Suprapubic skin (tissue), 4 donors: Measurements from ENCODE around the gene RAI2. TPM values are rescaled to one million over a fixed set of nuclear protein-coding genes. Genes with fewer than 3 reads are reported as not detected.

ENCODE experiments used
- DNase-seq, 2 donors: peaks; one replicate each; pipeline ENCODE4 v3.0.0-alpha.2; 2019; ENCODE audit warnings: low spot score in 2 of 2
- H3K27ac ChIP-seq: fragments of 200-600 bp; sonication (generic); one replicate; pipeline ENCODE4 v1.5.1; 2019
- H3K27me3 ChIP-seq: fragments of 200-600 bp; sonication (generic); one replicate; pipeline ENCODE4 v1.5.1; 2019
- H3K36me3 ChIP-seq: fragments of 200-600 bp; sonication (generic); one replicate; pipeline ENCODE4 v1.5.1; 2019
- H3K4me1 ChIP-seq: fragments of 200-600 bp; sonication (generic); one replicate; pipeline ENCODE4 v1.5.1; 2019
- H3K4me3 ChIP-seq: fragments of 200-600 bp; sonication (generic); one replicate; pipeline ENCODE4 v1.5.1; 2019; ENCODE audit warnings: mild to moderate bottlenecking
- H3K9me3 ChIP-seq: fragments of 200-600 bp; sonication (generic); one replicate; pipeline ENCODE4 v1.5.1; 2019
- EP300 ChIP-seq: sonication (generic); formaldehyde crosslinking; IDR thresholded peaks from one replicate; pipeline ENCODE4 v1.6.1; 2017; ENCODE audit warnings: antibody characterized with exemption
- POLR2A ChIP-seq, 2 donors: fragments of 450-650 bp; IDR thresholded peaks; one replicate each; pipeline ENCODE4 v1.6.1; 2017; ENCODE audit warnings: antibody characterized with exemption in 2 of 2, mild to moderate bottlenecking in 2 of 2, moderate library complexity in 2 of 2
- POLR2AphosphoS5 ChIP-seq, 3 donors: sonication (generic); formaldehyde crosslinking; IDR thresholded peaks; one replicate each; pipeline ENCODE4 v1.6.1; 2017; ENCODE audit warnings: antibody characterized with exemption in 3 of 3
- WGBS: methylation state at CpG from one replicate; pipeline ENCODE4 v1.1.5; 2018; 5-methylcytosine and 5-hydroxymethylcytosine counted together
- total RNA-seq, 4 donors: library from RNA; depleted of rRNA; stranded (reverse); fragments of >200 nt; gene quantifications; one replicate each; pipeline ENCODE4 v1.1.0, GENCODE V29; 2016
- TF ChIP-seq, protein P1 (sequence below), 2 donors: fragments of 200-600 bp in 1 of 2; fragments of 450-650 bp in 1 of 2; sonication (generic) in 1 of 2; IDR thresholded peaks; one replicate each; pipeline ENCODE4 v1.5.1; 2016 to 2019; ENCODE audit warnings: antibody characterized with exemption in 2 of 2, mild to moderate bottlenecking in 1 of 2, moderate library complexity in 1 of 2

Gene RAI2
- total RNA-seq, 4 donors from 2014 or later, result 4.4 to 11.2 (median 6.5) TPM

DNA sequence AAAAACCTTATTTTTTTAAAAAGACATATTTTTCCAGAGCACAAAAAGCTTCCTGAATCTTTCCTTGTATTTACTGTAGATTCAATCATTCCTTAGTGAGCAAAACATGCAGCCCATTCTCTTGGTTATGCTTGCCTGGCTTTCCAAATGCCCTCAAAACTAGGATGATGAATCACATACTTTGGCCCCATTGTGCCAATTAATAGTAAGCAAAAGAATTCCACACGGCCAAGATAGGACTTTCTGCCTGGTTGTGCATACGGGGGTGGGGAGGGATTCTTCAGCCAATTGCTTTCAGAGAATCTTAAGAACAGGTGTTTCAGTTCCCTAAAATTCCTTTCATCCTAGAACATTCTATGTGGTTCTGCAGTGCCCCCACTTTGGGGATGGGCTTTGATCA lies 7.0 kb downstream of the RAI2 start:
- Histone ChIP-seq H3K36me3 (no peaks in the 10 kb centered on the region), H3K9me3 (no peaks in the 10 kb centered on the region), H3K27me3 (peaks cover 3% of the 10 kb centered on the region), H3K4me3 (no peak overlapping the region), H3K27ac (no peak overlapping the region), H3K4me1 (peaks cover 5% of the 10 kb centered on the region)
- WGBS, result 41% methylated on average over 2 of the region's 2 CpGs
- DNase-seq, result no peak
- TF ChIP-seq POLR2A (IDR thresholded peaks at IDR 0.05), result no peak
- no peak for TF ChIP-seq EP300
- TF ChIP-seq, protein P1, sequence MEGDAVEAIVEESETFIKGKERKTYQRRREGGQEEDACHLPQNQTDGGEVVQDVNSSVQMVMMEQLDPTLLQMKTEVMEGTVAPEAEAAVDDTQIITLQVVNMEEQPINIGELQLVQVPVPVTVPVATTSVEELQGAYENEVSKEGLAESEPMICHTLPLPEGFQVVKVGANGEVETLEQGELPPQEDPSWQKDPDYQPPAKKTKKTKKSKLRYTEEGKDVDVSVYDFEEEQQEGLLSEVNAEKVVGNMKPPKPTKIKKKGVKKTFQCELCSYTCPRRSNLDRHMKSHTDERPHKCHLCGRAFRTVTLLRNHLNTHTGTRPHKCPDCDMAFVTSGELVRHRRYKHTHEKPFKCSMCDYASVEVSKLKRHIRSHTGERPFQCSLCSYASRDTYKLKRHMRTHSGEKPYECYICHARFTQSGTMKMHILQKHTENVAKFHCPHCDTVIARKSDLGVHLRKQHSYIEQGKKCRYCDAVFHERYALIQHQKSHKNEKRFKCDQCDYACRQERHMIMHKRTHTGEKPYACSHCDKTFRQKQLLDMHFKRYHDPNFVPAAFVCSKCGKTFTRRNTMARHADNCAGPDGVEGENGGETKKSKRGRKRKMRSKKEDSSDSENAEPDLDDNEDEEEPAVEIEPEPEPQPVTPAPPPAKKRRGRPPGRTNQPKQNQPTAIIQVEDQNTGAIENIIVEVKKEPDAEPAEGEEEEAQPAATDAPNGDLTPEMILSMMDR (IDR thresholded peaks at IDR 0.05), result no peak
- TF ChIP-seq POLR2AphosphoS5 (IDR thresholded peaks at IDR 0.05), result no peak

GRCh38 chrX:17851874-17852273 lies 9.2 kb downstream of the RAI2 start:
- no peak overlapping the region for H3K27ac ChIP-seq
- H3K9me3 ChIP-seq, result no peaks in the 10 kb centered on the region
- TF ChIP-seq POLR2AphosphoS5 (IDR thresholded peaks at IDR 0.05) (no peak), EP300 (no peak), POLR2A (IDR thresholded peaks at IDR 0.05) (no peak)
- TF ChIP-seq, protein P1 (IDR thresholded peaks at IDR 0.05), result no peak
- no peaks in the 10 kb centered on the region for H3K27me3 ChIP-seq
- H3K36me3 ChIP-seq, result no peaks in the 10 kb centered on the region
- H3K4me1 ChIP-seq, result peaks cover 5% of the 10 kb centered on the region
- H3K4me3 ChIP-seq, result no peak overlapping the region
- DNase-seq, result no peak
- 59% methylated on average over 7 of the region's 7 CpGs for WGBS

GRCh38 chrX:17848545-17849265 lies 12.4 kb downstream of the RAI2 start:
- H3K36me3 ChIP-seq, result no peaks in the 10 kb centered on the region
- 59% methylated on average over 7 of the region's 7 CpGs for WGBS
- no peaks in the 10 kb centered on the region for H3K27me3 ChIP-seq
- no peak for DNase-seq
- no peaks in the 10 kb centered on the region for H3K9me3 ChIP-seq
- TF ChIP-seq EP300 (no peak), POLR2A (IDR thresholded peaks at IDR 0.05) (no peak), POLR2AphosphoS5 (IDR thresholded peaks at IDR 0.05) (no peak)
- TF ChIP-seq, protein P1 (IDR thresholded peaks at IDR 0.05), result no peak
- H3K4me3 ChIP-seq, result no peak overlapping the region
- no peak overlapping the region for H3K27ac ChIP-seq
- peaks cover 5% of the 10 kb centered on the region for H3K4me1 ChIP-seq

DNA sequence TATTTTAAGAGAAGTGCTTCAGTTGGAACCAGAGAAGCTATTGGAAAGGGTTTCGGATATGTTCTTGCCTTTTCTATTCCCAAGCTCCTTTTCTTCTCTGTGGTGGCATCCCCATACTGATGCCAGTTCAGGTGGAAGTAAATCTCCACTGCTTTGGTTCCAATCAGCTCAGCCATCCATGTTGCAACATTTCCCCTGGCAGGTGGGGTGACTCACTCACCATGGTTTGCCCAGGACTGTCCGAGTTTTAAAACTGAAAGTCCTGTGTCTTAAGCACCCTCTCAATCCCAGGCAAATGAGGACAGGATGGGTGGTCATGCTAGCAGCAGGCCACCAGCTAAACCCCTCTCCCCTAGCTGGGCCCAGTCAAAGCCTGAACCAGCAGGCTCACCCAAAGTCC lies 15.1 kb downstream of the RAI2 start:
- H3K4me3 ChIP-seq, result no peak overlapping the region
- TF ChIP-seq EP300 (no peak), POLR2AphosphoS5 (IDR thresholded peaks at IDR 0.05) (no peak), POLR2A (IDR thresholded peaks at IDR 0.05) (no peak)
- TF ChIP-seq, protein P1 (IDR thresholded peaks at IDR 0.05), result no peak
- no peaks in the 10 kb centered on the region for H3K4me1 ChIP-seq
- H3K36me3 ChIP-seq, result no peaks in the 10 kb centered on the region
- H3K9me3 ChIP-seq, result no peaks in the 10 kb centered on the region
- no peak for DNase-seq
- no peaks in the 10 kb centered on the region for H3K27me3 ChIP-seq
- H3K27ac ChIP-seq, result no peak overlapping the region
- 52% methylated on average over 2 of the region's 2 CpGs for WGBS

DNA sequence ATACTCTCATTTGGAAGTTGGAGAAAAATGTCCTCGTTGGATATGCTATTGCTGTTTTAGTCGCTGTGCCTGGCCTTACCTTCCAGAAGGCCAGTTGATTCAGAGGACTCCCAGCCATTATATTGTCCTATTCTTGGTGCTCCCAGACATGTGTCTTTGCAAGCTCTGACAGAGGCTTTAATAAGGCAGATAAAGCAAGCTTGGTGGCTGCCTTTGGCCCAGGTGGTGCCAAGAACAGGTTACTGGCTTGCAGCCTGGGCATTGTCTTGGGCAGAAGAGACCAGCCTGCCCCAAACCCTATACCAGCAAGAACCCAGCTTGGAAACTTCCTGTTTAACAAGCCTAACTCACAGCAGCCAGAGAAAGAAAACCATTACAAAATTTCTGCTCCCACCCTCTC lies 16.9 kb downstream of the RAI2 start:
- H3K27ac ChIP-seq, result no peak overlapping the region
- TF ChIP-seq EP300 (no peak), POLR2AphosphoS5 (IDR thresholded peaks at IDR 0.05) (no peak), POLR2A (IDR thresholded peaks at IDR 0.05) (no peak)
- TF ChIP-seq, protein P1 (IDR thresholded peaks at IDR 0.05), result no peak
- 52% methylated on average over 2 of the region's 2 CpGs for WGBS
- H3K36me3 ChIP-seq, result no peaks in the 10 kb centered on the region
- no peak for DNase-seq
- no peak overlapping the region for H3K4me3 ChIP-seq
- no peaks in the 10 kb centered on the region for H3K4me1 ChIP-seq
- no peaks in the 10 kb centered on the region for H3K9me3 ChIP-seq
- no peaks in the 10 kb centered on the region for H3K27me3 ChIP-seq
